ENCODE results near the gene MPEG1.

The MPEG1 gene

DNA sequence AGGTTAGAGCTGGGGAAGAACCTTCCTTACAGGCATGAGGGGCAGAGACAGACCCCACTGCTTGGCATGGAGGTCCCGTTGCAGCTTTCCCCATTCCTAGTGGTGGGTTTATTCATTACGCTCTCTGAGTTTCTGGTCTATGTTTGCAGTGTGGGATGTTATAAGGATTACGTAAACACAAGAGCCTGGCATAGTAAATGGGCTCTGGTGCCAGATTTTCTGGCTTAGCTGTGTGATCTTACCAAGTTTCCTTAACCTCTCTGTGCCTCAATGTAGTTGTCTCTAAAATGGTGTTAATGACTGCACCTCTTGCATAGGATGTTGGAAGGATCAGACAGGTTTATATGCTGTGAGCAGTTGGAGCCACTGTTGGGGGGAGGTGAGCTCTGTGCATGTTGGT is 25.7 kb downstream of the MPEG1 start:
- no peak for FAIRE-seq

GRCh38 chr11:59186130-59186594 is 26.6 kb downstream of the MPEG1 start:
- no peak for FAIRE-seq

- no peak for FAIRE-seq
Measured at GRCh38 chr11:59185386-59185945, 27.3 kb downstream of the MPEG1 start.

- FAIRE-seq: no peak
Measured at GRCh38 chr11:59184691-59185339, 27.9 kb downstream of the MPEG1 start.

GRCh38 chr11:59183771-59184170 is 29.0 kb downstream of the MPEG1 start:
- no peak for FAIRE-seq

- FAIRE-seq: no peak
Measured at GRCh38 chr11:59182457-59183151, 30.1 kb downstream of the MPEG1 start.

DNA sequence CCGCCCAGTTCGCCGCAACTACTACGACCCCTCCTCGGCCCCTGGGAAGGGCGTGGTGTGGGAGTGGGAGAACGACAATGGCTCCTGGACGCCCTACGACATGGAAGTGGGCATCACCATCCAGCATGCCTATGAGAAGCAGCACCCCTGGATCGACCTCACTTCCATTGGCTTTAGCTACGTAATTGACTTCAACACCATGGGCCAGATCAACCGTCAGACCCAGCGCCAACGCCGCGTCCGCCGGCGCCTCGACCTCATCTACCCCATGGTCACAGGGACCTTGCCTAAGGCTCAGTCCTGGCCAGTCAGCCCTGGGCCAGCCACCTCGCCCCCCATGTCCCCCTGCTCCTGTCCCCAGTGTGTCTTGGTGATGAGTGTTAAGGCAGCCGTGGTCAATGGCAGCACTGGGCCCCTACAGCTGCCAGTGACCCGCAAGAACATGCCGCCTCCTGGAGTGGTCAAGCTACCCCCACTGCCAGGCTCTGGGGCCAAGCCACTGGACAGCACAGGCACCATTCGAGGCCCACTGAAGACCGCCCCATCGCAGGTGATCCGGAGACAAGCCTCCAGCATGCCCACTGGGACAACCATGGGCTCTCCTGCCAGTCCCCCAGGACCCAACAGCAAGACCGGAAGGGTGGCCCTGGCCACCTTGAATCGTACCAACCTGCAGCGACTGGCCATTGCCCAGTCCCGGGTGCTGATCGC is 30.8 kb downstream of the MPEG1 start:
- no peak for FAIRE-seq

- FAIRE-seq: no peak
Measured at GRCh38 chr11:59180907-59181306, 31.8 kb downstream of the MPEG1 start.

DNA sequence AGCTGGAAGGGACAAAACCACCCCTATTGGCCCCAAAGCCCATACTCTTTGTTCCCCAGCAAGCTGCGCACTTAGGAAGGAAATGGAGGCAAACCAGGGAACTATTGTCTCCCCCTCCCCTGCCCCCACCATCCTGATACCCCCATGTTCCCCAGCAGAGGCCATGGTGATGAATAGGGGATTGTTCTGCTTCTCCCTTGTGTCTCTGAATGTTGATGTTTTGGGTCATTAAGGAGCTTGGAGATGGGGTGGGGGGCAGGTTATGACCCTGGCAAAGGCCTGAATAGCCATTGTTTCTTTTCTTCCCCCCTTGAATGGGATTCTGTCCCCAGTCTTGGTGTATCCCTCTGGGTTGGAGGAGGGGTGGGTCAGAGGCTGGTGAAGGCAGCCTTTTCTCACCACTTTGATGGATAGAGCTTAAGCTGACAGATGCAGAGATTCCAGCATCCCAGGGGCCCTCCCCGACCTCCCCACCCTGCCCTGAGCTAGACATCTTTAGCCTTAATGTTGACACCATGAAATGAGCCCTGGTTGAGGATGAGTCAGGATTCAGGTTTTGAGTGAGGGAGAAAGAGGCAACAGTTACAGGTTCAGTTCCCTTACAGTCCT is 32.5 kb downstream of the MPEG1 start:
- FAIRE-seq: no peak

DNA sequence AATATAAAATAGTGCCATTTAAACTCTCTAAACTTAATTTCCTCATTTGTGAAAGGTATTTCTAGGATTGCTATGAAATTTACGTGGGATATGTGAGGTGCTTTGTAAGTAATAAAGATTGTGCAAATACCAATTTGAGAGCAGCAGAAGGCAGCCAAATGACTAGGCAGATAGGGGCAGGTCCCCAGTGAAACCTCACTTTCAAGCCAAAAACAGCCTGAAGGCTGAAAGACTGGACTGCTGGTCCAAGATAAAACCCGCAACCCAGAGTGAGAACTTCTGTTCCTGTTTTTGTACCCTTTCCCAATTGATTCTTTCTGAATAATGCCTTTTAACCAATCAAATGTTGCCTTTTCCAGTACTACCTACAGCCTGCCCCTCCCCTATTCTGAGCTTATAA is 33.6 kb downstream of the MPEG1 start:
- FAIRE-seq: no peak

DNA sequence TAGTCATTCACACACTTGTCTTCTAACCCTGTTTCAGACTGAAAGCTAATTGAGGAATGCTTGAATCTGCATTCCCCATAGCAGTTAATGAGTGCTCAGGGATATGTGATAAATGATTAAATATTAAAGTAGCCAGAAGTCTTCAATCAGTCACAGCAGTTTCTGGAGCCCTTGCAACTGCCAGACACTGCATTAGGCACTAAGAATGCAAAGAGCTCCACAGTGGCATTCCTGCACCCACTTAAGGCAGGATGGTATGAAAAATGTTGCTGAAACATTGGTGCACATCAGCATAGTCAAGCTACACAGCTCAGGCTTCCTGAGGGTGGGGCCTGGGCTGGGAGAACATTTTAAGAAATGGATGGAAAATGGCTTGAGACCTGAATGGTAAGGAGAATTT is 34.3 kb downstream of the MPEG1 start:
- no peak for FAIRE-seq

DNA sequence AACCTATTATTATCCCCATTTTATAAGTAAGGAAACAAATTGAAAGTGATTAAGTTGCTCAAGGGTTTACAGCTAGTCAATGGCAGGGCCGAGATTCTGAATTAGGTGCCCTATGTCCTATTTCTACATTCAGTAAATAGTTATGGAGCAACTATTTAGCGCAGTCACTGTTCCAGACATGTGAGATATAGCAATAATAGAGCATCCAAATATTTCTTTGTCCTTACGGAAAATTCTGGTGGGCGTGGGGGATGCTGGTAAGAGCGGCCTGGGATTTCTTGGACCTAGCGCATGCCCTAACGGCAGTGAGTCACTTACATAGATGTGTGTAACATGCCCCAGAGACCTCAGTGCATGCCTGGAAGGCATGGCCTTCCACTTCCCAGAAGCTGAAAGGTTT is 36.4 kb downstream of the MPEG1 start:
- no peak for FAIRE-seq

DNA sequence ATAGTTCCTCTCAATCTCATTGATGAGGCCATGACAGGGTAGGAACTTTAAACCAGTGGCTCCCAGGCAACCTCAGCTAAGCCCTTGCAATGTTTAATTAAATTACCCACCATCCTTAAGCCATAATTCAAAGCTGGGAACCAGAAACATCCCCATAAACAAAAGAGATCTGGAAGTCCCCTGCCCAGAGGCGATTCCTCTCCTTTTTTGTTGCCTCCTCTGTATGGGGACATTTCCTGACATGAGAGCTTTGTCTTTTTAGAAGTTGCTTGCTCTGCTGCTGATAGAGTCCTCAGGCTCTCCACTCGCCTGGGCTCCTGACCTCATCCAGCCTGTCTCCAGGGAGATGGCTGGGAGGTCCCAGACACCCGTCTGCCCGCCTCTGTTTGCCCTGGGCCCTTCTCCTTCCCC is 37.6 kb downstream of the MPEG1 start:
- no peak for FAIRE-seq

DNA sequence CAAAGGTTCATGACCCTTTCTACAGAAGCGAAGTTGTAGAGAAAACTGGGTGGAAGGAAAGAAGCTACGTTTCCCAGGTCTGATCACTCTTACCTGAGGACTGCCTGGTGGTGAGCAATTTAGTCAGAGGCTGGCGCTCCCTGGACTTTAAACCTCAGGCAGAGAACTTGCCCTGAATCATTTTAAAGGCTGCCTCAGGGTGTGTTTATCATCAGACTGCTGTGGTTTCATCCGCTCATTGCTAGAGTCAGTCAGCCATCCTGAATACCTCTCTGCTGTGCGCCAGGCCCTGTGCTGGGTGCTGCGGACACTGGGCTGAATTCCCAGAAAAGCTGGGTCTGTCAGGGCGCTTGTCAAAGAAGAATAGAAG is 38.1 kb downstream of the MPEG1 start:
- no peak for FAIRE-seq

- FAIRE-seq: no peak
Measured at GRCh38 chr11:59173964-59174663, 38.6 kb downstream of the MPEG1 start.

GRCh38 chr11:59173080-59173963 is 39.4 kb downstream of the MPEG1 start:
- FAIRE-seq: no peak

- no peak for FAIRE-seq
Measured at GRCh38 chr11:59172345-59173079, 40.2 kb downstream of the MPEG1 start.

DNA sequence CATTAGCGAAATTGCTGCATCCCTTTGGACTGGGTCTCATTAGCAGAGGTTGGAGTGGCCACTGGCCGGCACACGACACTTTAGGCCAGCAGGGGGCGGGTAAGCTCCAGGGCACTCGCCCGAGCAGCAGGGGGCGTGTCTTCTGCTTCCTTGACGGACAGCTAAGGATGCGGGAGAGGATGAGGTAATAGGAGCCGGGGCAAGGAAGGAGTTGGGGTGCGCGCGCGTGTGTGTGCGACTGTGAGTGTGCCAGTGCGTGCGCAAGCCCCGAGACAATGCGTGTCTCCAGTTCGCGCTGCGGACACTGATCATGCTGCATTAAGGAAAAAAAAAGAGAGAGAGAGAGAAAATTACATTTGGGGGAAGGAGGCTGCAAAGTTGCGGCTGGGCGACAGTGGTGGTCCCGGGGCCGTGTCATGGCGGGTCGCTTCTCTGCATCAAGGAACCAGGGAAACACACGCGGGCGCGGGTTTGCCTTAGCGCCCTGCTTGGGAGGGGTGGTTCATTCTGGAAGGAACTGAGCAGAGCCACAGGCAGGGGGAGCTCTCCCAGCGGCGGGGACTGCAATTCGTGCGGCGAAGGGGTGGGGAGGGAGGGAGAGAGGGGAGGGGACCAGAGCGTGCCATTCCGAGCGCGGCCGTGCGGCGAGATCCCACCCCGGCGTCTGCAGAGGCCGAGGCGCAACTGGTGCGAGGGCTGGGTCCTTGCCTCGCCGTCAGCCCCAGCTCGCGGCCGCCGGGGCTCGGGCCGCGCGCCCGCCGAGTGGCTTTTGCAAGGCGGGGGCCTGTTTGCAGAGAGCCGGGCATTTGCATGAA is 41.0 kb downstream of the MPEG1 start, which contains the start of gene DTX4:
DTX4 (plus strand) TSS at position 625 of the 815 bp plus-strand sequence. CDS start 464 bp downstream, outside the sequence.
- FAIRE-seq: peak; percentile 15

GRCh38 chr11:59164028-59164427 is 48.7 kb downstream of the MPEG1 start:
- FAIRE-seq: no peak

All from endometrium (tissue), 2 donors.